Loucy (cell line): Measurements from ENCODE around the gene LRIG3.

ENCODE experiments used
- H2AFZ ChIP-seq: fragments of 200-600 bp; sonication (generic); 2 replicates; pipeline ENCODE4 v1.6.0; 2016; ENCODE audit warnings: antibody characterized with exemption, mild to moderate bottlenecking, low read length, moderate library complexity
- H3F3A ChIP-seq: fragments of 200-600 bp; 2 replicates; pipeline ENCODE4 v1.6.0; 2016; ENCODE audit warnings: antibody characterized with exemption, low read depth, mild to moderate bottlenecking
- H3K27me3 ChIP-seq: fragments of 200-600 bp; sonication (generic); 2 replicates; pipeline ENCODE4 v1.6.1; 2014; ENCODE audit warnings: low read length, mild to moderate bottlenecking; ENCODE audit not compliant: insufficient read depth, poor library complexity, severe bottlenecking
- H3K36me3 ChIP-seq: fragments of 200-600 bp; sonication (generic); 2 replicates; pipeline ENCODE4 v1.6.1; 2016; ENCODE audit warnings: low read length; ENCODE audit not compliant: insufficient read depth
- H3K4me1 ChIP-seq: fragments of 200-600 bp; sonication (generic); 2 replicates; pipeline ENCODE4 v1.5.1; 2014; ENCODE audit warnings: low read length, mild to moderate bottlenecking; ENCODE audit not compliant: insufficient read depth, poor library complexity, severe bottlenecking
- H3K4me2 ChIP-seq: fragments of 200-600 bp; sonication (generic); 2 replicates; pipeline ENCODE4 v1.6.0; 2014; ENCODE audit warnings: antibody characterized with exemption, low read length, low read depth, mild to moderate bottlenecking; ENCODE audit not compliant: poor library complexity, severe bottlenecking
- H3K4me3 ChIP-seq: fragments of 200-600 bp; sonication (generic); 2 replicates; pipeline ENCODE4 v1.5.1; 2014; ENCODE audit warnings: low read length, mild to moderate bottlenecking, mixed read lengths; ENCODE audit not compliant: poor library complexity, severe bottlenecking
- H3K79me2 ChIP-seq: fragments of 200-600 bp; sonication (generic); 2 replicates; pipeline ENCODE4 v1.6.1; 2014; ENCODE audit warnings: low read length; ENCODE audit not compliant: insufficient read depth
- H3K9ac ChIP-seq: fragments of 200-600 bp; sonication (generic); 2 replicates; pipeline ENCODE4 v1.6.0; 2014; ENCODE audit warnings: mild to moderate bottlenecking, low read depth, low read length, moderate library complexity; ENCODE audit not compliant: poor library complexity, severe bottlenecking
- H3K9me2 ChIP-seq: fragments of 200-600 bp; sonication (generic); replicated peaks from 2 replicates; pipeline ENCODE4 v1.6.1; 2016; ENCODE audit warnings: low read depth, low read length, mixed read lengths
- H3K9me3 ChIP-seq: fragments of 200-600 bp; sonication (generic); 2 replicates; pipeline ENCODE4 v1.6.1; 2014; ENCODE audit warnings: mild to moderate bottlenecking, antibody characterized with exemption, low read length, low read depth; ENCODE audit not compliant: insufficient read depth
- H4K20me1 ChIP-seq: fragments of 200-600 bp; sonication (generic); 2 replicates; pipeline ENCODE4 v1.6.0; 2014; ENCODE audit warnings: antibody characterized with exemption, low read length, mild to moderate bottlenecking; ENCODE audit not compliant: insufficient read depth, poor library complexity, severe bottlenecking
- CTCF ChIP-seq: fragments of 200-600 bp; sonication (generic); conservative IDR thresholded peaks from 2 replicates; pipeline ENCODE4 v1.5.1; 2014; ENCODE audit warnings: mild to moderate bottlenecking, antibody characterized with exemption, low read length
- EZH2phosphoT487 ChIP-seq: fragments of 200-600 bp; IDR thresholded peaks from 2 replicates; pipeline ENCODE4 v1.6.1; 2018; ENCODE audit warnings: antibody characterized with exemption, mild to moderate bottlenecking, moderate library complexity, borderline replicate concordance

Gene LRIG3

DNA sequence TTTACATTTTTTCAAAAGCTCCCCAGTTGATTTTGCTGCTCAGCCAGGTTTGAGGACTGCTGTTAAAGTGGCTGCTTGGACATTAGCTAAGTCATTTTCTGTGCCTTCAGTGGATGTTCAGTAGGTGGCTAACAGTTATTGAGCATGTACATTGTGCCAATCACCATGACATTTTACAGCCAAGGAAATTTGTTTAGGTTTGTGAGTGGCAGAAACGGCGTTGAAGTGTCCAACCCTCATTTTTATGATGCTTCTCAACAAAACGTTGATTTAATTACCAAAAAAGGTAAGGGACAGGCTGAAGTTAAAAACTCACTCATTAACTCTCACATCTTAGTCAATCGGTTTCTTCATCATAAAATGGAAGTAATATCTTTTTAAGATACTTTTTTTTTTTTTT is 37.0 kb upstream of the LRIG3 start:
- Histone ChIP-seq H3K9ac (no peak overlapping the region), H3K9me2 (no peaks in the 10 kb centered on the region), H3F3A (no peaks in the 10 kb centered on the region; the same call in 1 of the 2 replicates), H3K9me3 (no peaks in the 10 kb centered on the region), H4K20me1 (no peaks in the 10 kb centered on the region), H3K36me3 (no peaks in the 10 kb centered on the region), H3K4me1 (no peaks in the 10 kb centered on the region), H2AFZ (no peak overlapping the region), H3K27me3 (no peaks in the 10 kb centered on the region), H3K79me2 (no peaks in the 10 kb centered on the region), H3K4me2 (no peak overlapping the region), H3K4me3 (no peak overlapping the region)
- TF ChIP-seq CTCF (no peak), EZH2phosphoT487 (no peak)

DNA sequence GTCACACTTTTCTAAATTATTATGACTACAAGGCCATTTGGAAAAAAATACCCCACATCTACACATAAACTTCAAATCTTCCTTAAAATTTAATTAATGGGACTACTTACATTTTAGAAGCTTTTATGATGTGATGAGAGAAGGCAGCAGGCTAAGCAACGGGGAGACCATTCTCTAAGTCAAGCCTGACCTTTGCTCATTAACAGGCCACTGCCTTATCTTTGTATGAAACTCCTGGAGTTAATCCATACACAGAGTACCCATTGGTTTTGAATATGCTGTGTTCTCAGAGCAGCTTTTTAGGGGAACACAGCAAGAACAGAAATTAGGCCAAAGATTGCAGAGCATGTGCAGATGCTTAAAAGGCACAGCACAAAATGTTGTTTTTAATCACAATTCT is 35.5 kb upstream of the LRIG3 start:
- Histone ChIP-seq H3K4me3 (no peak overlapping the region), H4K20me1 (no peaks in the 10 kb centered on the region), H3K4me2 (no peak overlapping the region), H3K27me3 (no peaks in the 10 kb centered on the region), H3K79me2 (no peaks in the 10 kb centered on the region), H2AFZ (no peak overlapping the region), H3K9me3 (no peaks in the 10 kb centered on the region), H3K4me1 (no peaks in the 10 kb centered on the region), H3K9ac (no peak overlapping the region), H3F3A (no peaks in the 10 kb centered on the region), H3K9me2 (no peaks in the 10 kb centered on the region), H3K36me3 (no peaks in the 10 kb centered on the region)
- TF ChIP-seq CTCF (no peak), EZH2phosphoT487 (no peak)

DNA sequence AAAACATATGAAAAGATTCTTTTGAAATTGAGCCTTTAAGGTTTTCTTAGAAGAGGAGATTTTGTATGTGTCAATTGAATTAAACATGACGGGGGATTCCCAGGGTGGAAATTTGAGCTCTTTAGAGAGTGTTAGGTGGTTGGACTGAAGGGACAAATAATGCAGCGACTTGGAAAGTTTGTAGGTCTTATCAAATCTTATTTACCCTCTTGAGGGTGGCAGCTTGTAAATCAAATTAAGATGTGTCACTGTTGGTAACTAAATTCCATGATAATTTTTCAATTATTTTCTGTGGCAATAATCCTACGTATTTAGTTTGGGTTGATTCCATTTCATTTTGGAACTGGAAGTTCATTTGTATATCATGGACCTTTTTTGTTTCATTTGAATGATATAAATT is 33.7 kb upstream of the LRIG3 start:
- Histone ChIP-seq H3K27me3 (no peaks in the 10 kb centered on the region), H3K9me3 (no peaks in the 10 kb centered on the region), H3K9me2 (no peaks in the 10 kb centered on the region), H3K9ac (no peak overlapping the region), H3K4me3 (no peak overlapping the region), H4K20me1 (no peaks in the 10 kb centered on the region), H3F3A (no peaks in the 10 kb centered on the region), H3K4me2 (no peak overlapping the region), H3K79me2 (no peaks in the 10 kb centered on the region), H2AFZ (no peak overlapping the region), H3K4me1 (no peaks in the 10 kb centered on the region), H3K36me3 (no peaks in the 10 kb centered on the region)
- no peak for TF ChIP-seq EZH2phosphoT487
- no peak for TF ChIP-seq CTCF
